Endothelial cell of hepatic sinusoid (primary cell): Measurements from ENCODE around the gene KCNN3.

ENCODE experiments used
- in situ Hi-C: cut with HindIII; loops from 2 replicates; pipeline ENCODE4 v1.10.0; 2017; ENCODE audit warnings: low sequenced_read_pairs

Gene KCNN3

GRCh38 chr1:154881820-154882535 is 11.9 kb upstream of the KCNN3 start:
- in situ Hi-C loops: loop anchor here (5.0 kb wide), 1 partner anchor 55 kb away; no protein-coding TSS in a partner anchor

GRCh38 chr1:154880671-154881070 is 10.6 kb upstream of the KCNN3 start:
- in situ Hi-C loops: loop anchor here (5.0 kb wide), 1 partner anchor 53 kb away; no protein-coding TSS in a partner anchor

- in situ Hi-C loops: loop anchor here (10.0 kb wide), 1 partner anchor 136 kb away; no protein-coding TSS in a partner anchor
These were observed 8.9 kb upstream of the KCNN3 start for GRCh38 chr1:154879038-154879421.

GRCh38 chr1:154878371-154879037 is 8.4 kb upstream of the KCNN3 start:
- in situ Hi-C loops: loop anchor here (10.0 kb wide), 1 partner anchor 136 kb away; no protein-coding TSS in a partner anchor

GRCh38 chr1:154877370-154877974 is 7.4 kb upstream of the KCNN3 start:
- in situ Hi-C loops: loop anchor here (10.0 kb wide), 1 partner anchor 137 kb away; no protein-coding TSS in a partner anchor

- in situ Hi-C loops: loop anchor here (10.0 kb wide), 1 partner anchor 138 kb away; no protein-coding TSS in a partner anchor
These were observed 6.8 kb upstream of the KCNN3 start for GRCh38 chr1:154876842-154877369.

GRCh38 chr1:154874465-154874864 is 4.4 kb upstream of the KCNN3 start:
- in situ Hi-C loops: loop anchor here (5.0 to 10.0 kb wide), 2 partner anchors 38 to 140 kb away; no protein-coding TSS in a partner anchor

- in situ Hi-C loops: loop anchor here (5.0 to 10.0 kb wide), 2 partner anchors 39 to 141 kb away; no protein-coding TSS in a partner anchor
These were observed 3.4 kb upstream of the KCNN3 start for GRCh38 chr1:154873321-154873950.

- in situ Hi-C loops: loop anchor here (5.0 to 10.0 kb wide), 2 partner anchors 41 to 143 kb away; no protein-coding TSS in a partner anchor
These were observed 1.3 kb upstream of the KCNN3 start for GRCh38 chr1:154871374-154871773.

GRCh38 chr1:154870734-154871133 is 653 bp upstream of the KCNN3 start:
- in situ Hi-C loops: loop anchor here (5.0 to 10.0 kb wide), 2 partner anchors 42 to 144 kb away; no protein-coding TSS in a partner anchor

GRCh38 chr1:154869351-154870114 is 548 bp downstream of the KCNN3 start:
- in situ Hi-C loops: loop anchor here (5.0 to 10.0 kb wide), 2 partner anchors 43 to 145 kb away; no protein-coding TSS in a partner anchor

GRCh38 chr1:154867841-154868605 is 2.1 kb downstream of the KCNN3 start:
- in situ Hi-C loops: no loop called here

GRCh38 chr1:154867064-154867825 is 2.8 kb downstream of the KCNN3 start:
- in situ Hi-C loops: no loop called here

GRCh38 chr1:154866257-154867063 is 3.6 kb downstream of the KCNN3 start:
- in situ Hi-C loops: no loop called here

- in situ Hi-C loops: no loop called here
These were observed 4.4 kb downstream of the KCNN3 start for GRCh38 chr1:154865442-154866256.

GRCh38 chr1:154864189-154864975 is 5.7 kb downstream of the KCNN3 start:
- in situ Hi-C loops: no loop called here
